Measurements from ENCODE around the gene KIF27.
A peak's percentile ranks its signal among the peaks of the same experiment; 100 is the strongest.
"Not testable (repeated sequence)": the region's sequence is repeated elsewhere in the genome, so short reads cannot be mapped to it uniquely, and the experiment has no call there.

DNA sequence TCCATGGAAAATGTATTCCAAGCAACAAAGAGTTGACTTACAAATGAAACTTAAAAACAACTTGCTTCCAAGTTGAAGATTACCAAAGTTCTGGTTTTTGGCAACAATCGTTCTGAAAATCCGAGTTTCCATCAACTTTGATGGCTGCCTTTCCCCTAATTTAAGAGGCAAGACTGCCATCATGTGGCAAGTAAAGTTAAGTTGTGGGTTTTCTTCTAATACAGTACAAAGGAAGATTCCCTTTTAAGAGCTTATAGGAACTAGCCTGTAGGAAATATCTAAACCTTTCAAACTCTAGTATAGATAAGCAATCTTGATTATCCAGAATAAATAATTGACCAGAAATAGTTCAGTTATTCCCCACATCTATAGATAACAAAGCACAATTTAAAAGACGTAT is 9.0 kb downstream of the KIF27 start:
- TF ChIP-seq CTCF (IDR thresholded peaks at IDR 0.05; ENCODE audit: borderline replicate concordance, extremely low read depth, low read length, poor library complexity, severe bottlenecking) = peak; percentile 40
- not testable (repeated sequence) for TF ChIP-seq EZH2 (IDR thresholded peaks at IDR 0.05; ENCODE audit: borderline replicate concordance, low read depth, low read length, severe bottlenecking)
